Osteoblast (primary cell): ENCODE data around the gene CFAP54. TPM values are rescaled to one million over a fixed set of nuclear protein-coding genes. Genes with fewer than 3 reads are reported as not detected.
A peak's percentile ranks its signal among the peaks of the same experiment; 100 is the strongest.

Experiments
- DNase-seq: peaks from one replicate; pipeline ENCODE4 v3.0.0; 2011; ENCODE audit warnings: low spot score, mixed read lengths; ENCODE audit not compliant: insufficient read length; ENCODE audit errors: missing footprints
- H2AFZ ChIP-seq: 2 replicates; pipeline ENCODE4 v1.6.0; 2011; ENCODE audit warnings: mild to moderate bottlenecking, low read length
- H3K27ac ChIP-seq: 2 replicates; pipeline ENCODE4 v1.5.1; 2011; ENCODE audit warnings: mild to moderate bottlenecking, low read depth, low read length, moderate library complexity
- H3K27me3 ChIP-seq: 2 replicates; pipeline ENCODE4 v1.6.0; 2012; ENCODE audit warnings: mild to moderate bottlenecking, control low read depth, inconsistent platforms, low read length, moderate library complexity; ENCODE audit not compliant: insufficient read depth
- H3K36me3 ChIP-seq: 2 replicates; pipeline ENCODE4 v1.5.1; 2011; ENCODE audit warnings: mild to moderate bottlenecking, low read length, control low read depth, moderate library complexity; ENCODE audit not compliant: insufficient read depth
- H3K4me1 ChIP-seq: 2 replicates; pipeline ENCODE4 v1.5.1; 2011; ENCODE audit warnings: mild to moderate bottlenecking, low read length, control low read depth, moderate library complexity; ENCODE audit not compliant: insufficient read depth
- H3K4me2 ChIP-seq: 2 replicates; pipeline ENCODE4 v1.6.0; 2011; ENCODE audit warnings: mild to moderate bottlenecking, low read length; ENCODE audit not compliant: insufficient read depth
- H3K4me3 ChIP-seq: fragments of 200-600 bp; sonication (generic); 3 replicates; pipeline ENCODE4 v1.5.1; 2012; ENCODE audit warnings: mild to moderate bottlenecking, low read length, inconsistent platforms; ENCODE audit not compliant: insufficient read depth
- H3K79me2 ChIP-seq: 2 replicates; pipeline ENCODE4 v1.6.0; 2012; ENCODE audit warnings: mild to moderate bottlenecking, low read length, control low read depth, inconsistent platforms; ENCODE audit not compliant: insufficient read depth
- H3K9me3 ChIP-seq: 2 replicates; pipeline ENCODE4 v1.5.1; 2011; ENCODE audit warnings: low read depth, low read length, control low read depth
- H4K20me1 ChIP-seq: 2 replicates; pipeline ENCODE4 v1.6.0; 2012; ENCODE audit warnings: mild to moderate bottlenecking, low read length, control low read depth; ENCODE audit not compliant: insufficient read depth
- CTCF ChIP-seq: IDR thresholded peaks from 2 replicates; pipeline ENCODE4 v1.5.1; 2011; ENCODE audit warnings: mild to moderate bottlenecking, low read depth, low read length, moderate library complexity; ENCODE audit errors: extremely low read depth
- total RNA-seq: library from RNA; depleted of rRNA; stranded (reverse); fragments of >200 nt; gene quantifications from 2 replicates; pipeline ENCODE4 v1.2.3, GENCODE V29; 2012

The CFAP54 gene
- total RNA-seq, 1 donor = 2.2 TPM

GRCh38 chr12:96471368-96472050 is 17.9 kb upstream of the CFAP54 start:
- H3K9me3 ChIP-seq = no peaks in the 10 kb centered on the region
- H3K4me2 ChIP-seq = peak overlapping the region; percentile 31
- no peak for TF ChIP-seq CTCF
- H3K36me3 ChIP-seq = no peaks in the 10 kb centered on the region
- peaks cover 15% of the 10 kb centered on the region for H3K4me1 ChIP-seq
- peak overlapping the region; percentile 88 for H3K27ac ChIP-seq
- H3K27me3 ChIP-seq = no peaks in the 10 kb centered on the region
- no peaks in the 10 kb centered on the region for H4K20me1 ChIP-seq
- peak overlapping the region; percentile 71 for H2AFZ ChIP-seq
- no peaks in the 10 kb centered on the region for H3K79me2 ChIP-seq
- peak; percentile 89 for DNase-seq
- no peak overlapping the region for H3K4me3 ChIP-seq

GRCh38 chr12:96472384-96472783 is 17.0 kb upstream of the CFAP54 start:
- Histone ChIP-seq H3K79me2 (no peaks in the 10 kb centered on the region), H3K4me2 (no peak overlapping the region), H3K27ac (peak overlapping the region; percentile 88), H3K9me3 (no peaks in the 10 kb centered on the region), H2AFZ (no peak overlapping the region), H3K4me3 (no peak overlapping the region), H3K36me3 (no peaks in the 10 kb centered on the region), H4K20me1 (no peaks in the 10 kb centered on the region), H3K27me3 (no peaks in the 10 kb centered on the region), H3K4me1 (peaks cover 15% of the 10 kb centered on the region)
- TF ChIP-seq CTCF = no peak
- no peak for DNase-seq

DNA sequence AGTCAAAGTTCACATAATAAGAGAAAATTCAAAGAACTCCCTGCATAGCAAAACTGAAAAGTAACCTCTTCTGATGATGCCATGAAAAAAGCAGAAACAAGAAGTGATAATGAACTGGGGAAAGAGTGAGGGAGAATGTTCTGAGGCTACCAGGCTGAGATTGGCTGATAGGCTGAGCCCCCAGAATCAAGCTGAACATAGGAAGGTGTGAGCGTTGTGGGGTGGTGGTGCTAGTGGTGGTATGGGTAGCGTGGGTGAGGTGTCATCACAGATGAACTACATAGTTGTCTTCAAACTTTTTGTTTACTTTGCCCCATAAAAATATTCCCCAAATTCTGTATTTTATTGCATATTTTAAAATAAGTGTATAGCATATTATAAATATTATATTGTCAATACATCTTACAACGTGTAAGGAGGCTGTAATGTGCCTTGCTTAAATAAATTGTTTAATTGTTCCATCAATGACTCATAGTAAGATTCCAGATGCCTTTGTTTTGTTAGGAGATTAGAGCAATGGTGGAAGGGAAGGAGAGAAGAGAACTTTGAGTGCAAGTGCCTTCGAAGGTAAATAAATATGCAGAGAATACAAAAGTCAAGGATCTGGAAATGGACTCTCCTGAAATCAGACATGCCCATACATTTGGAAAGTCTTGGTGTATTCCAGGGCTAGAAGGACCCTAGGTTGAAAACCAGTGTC is 15.8 kb upstream of the CFAP54 start:
- H3K4me3 ChIP-seq = no peak overlapping the region
- H2AFZ ChIP-seq = no peak overlapping the region
- H3K36me3 ChIP-seq = no peaks in the 10 kb centered on the region
- H3K4me2 ChIP-seq = no peak overlapping the region
- H4K20me1 ChIP-seq = no peaks in the 10 kb centered on the region
- H3K27me3 ChIP-seq = no peaks in the 10 kb centered on the region
- no peaks in the 10 kb centered on the region for H3K9me3 ChIP-seq
- DNase-seq = no peak
- peaks cover 15% of the 10 kb centered on the region for H3K4me1 ChIP-seq
- TF ChIP-seq CTCF = no peak
- H3K27ac ChIP-seq = no peak overlapping the region
- H3K79me2 ChIP-seq = no peaks in the 10 kb centered on the region

GRCh38 chr12:96474206-96474605 is 15.2 kb upstream of the CFAP54 start:
- Histone ChIP-seq H3K79me2 (no peaks in the 10 kb centered on the region), H3K9me3 (no peaks in the 10 kb centered on the region), H3K36me3 (no peaks in the 10 kb centered on the region), H3K4me2 (no peak overlapping the region), H3K27ac (no peak overlapping the region), H4K20me1 (no peaks in the 10 kb centered on the region), H3K4me3 (no peak overlapping the region), H3K27me3 (no peaks in the 10 kb centered on the region), H3K4me1 (peaks cover 15% of the 10 kb centered on the region), H2AFZ (no peak overlapping the region)
- DNase-seq = no peak
- no peak for TF ChIP-seq CTCF
